NCI-H146 treated with DMSO at 0.1 percent for 48 hours (cell line): ENCODE data around the gene TMEM219.
A peak's percentile ranks its signal among the peaks of the same experiment; 100 is the strongest.
"Not testable (repeated sequence)": the region's sequence is repeated elsewhere in the genome, so short reads cannot be mapped to it uniquely, and the experiment has no call there.

Experiments used
- DNase-seq: peaks from one replicate; lab custom pipeline; 2025; ENCODE audit not compliant: unreplicated experiment; lab: John Stamatoyannopoulos, UW

The TMEM219 gene

GRCh38 chr16:30010844-30011713 is 49.2 kb downstream of the TMEM219 start, which contains the start of gene DOC2A:
Gene DOC2A, minus strand, starts transcription at chr16:30011027. Its CDS starts 805 bp downstream, at chr16:30010222.
- DNase-seq = peak; percentile 45

GRCh38 chr16:30011714-30012504 is 50.0 kb downstream of the TMEM219 start:
- DNase-seq = no peak

GRCh38 chr16:30012598-30012997 is 50.7 kb downstream of the TMEM219 start:
- DNase-seq = not testable (repeated sequence)

- not testable (repeated sequence) for DNase-seq
These were observed 53.6 kb downstream of the TMEM219 start for GRCh38 chr16:30015450-30015849.

- DNase-seq = no peak
These were observed 54.8 kb downstream of the TMEM219 start for GRCh38 chr16:30016555-30017276.

- DNase-seq = no peak
These were observed 55.4 kb downstream of the TMEM219 start for GRCh38 chr16:30017277-30017656.

- not testable (repeated sequence) for DNase-seq
These were observed 56.1 kb downstream of the TMEM219 start for GRCh38 chr16:30017937-30018336.

GRCh38 chr16:30018731-30019158 is 56.9 kb downstream of the TMEM219 start:
- DNase-seq = no peak
